Measurements from ENCODE around the gene DPP6. TPM values are rescaled to one million over a fixed set of nuclear protein-coding genes. Genes with fewer than 3 reads are reported as not detected.

The DPP6 gene
- total and polyA plus RNA-seq, 8 donors = 1.0 to 11.2 (median 2.6) TPM

- Histone ChIP-seq H3K27me3 (no peaks in the 10 kb centered on the region), H3K4me3 (no peak overlapping the region), H3K36me3 (no peaks in the 10 kb centered on the region), H3K27ac (no peak overlapping the region), H3K4me1 (no peaks in the 10 kb centered on the region), H3K9me3 (no peaks in the 10 kb centered on the region)
- intact Hi-C loops (cut with DNase I) = no loop called here
- WGBS, 2 donors = 82 to 85% methylated on average over 14 of the region's 14 CpGs
- no peak for FAIRE-seq
- DNase-seq = no peak
- ATAC-seq = no peak
- TF ChIP-seq, protein P1, sequence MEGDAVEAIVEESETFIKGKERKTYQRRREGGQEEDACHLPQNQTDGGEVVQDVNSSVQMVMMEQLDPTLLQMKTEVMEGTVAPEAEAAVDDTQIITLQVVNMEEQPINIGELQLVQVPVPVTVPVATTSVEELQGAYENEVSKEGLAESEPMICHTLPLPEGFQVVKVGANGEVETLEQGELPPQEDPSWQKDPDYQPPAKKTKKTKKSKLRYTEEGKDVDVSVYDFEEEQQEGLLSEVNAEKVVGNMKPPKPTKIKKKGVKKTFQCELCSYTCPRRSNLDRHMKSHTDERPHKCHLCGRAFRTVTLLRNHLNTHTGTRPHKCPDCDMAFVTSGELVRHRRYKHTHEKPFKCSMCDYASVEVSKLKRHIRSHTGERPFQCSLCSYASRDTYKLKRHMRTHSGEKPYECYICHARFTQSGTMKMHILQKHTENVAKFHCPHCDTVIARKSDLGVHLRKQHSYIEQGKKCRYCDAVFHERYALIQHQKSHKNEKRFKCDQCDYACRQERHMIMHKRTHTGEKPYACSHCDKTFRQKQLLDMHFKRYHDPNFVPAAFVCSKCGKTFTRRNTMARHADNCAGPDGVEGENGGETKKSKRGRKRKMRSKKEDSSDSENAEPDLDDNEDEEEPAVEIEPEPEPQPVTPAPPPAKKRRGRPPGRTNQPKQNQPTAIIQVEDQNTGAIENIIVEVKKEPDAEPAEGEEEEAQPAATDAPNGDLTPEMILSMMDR (IDR thresholded peaks at IDR 0.05) = no peak
Measured at GRCh38 chr7:154865984-154866685, 813.9 kb downstream of the DPP6 start.

GRCh38 chr7:154867068-154867467 lies 814.9 kb downstream of the DPP6 start:
- Histone ChIP-seq H3K4me3 (no peak overlapping the region), H3K27ac (no peak overlapping the region), H3K27me3 (no peaks in the 10 kb centered on the region), H3K36me3 (no peaks in the 10 kb centered on the region), H3K9me3 (no peaks in the 10 kb centered on the region), H3K4me1 (no peaks in the 10 kb centered on the region)
- WGBS, 2 donors = 65 to 74% methylated on average over 10 of the region's 10 CpGs
- intact Hi-C loops (cut with DNase I) = no loop called here
- FAIRE-seq (no peak), ATAC-seq (no peak), DNase-seq (no peak)
- TF ChIP-seq, protein P1 (IDR thresholded peaks at IDR 0.05) = no peak

DNA sequence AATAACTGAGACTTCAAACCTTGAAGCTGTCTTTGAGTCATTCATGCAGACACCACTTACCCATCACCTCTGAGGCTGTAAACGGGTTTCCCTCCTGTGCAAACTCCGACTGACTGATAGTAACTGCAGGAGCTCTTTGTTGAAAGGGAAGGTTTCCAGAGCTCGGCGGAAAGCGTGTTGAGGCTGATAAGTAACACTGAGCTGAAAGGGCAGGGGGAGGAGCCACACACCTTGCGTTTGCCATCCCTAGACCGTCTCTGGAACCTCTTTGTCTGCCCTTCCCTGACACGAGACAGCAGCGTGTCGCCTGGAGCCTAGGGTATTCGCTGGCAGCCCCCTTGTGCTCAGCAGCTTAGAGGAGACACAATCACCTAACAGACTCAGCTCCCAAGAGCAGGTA lies 816.7 kb downstream of the DPP6 start:
- DNase-seq (peak in 1 of 6 donors; percentile 30), FAIRE-seq (no peak), ATAC-seq (no peak)
- Histone ChIP-seq H3K27me3 (no peaks in the 10 kb centered on the region), H3K4me3 (no peak overlapping the region), H3K36me3 (no peaks in the 10 kb centered on the region), H3K4me1 (no peaks in the 10 kb centered on the region), H3K9me3 (no peaks in the 10 kb centered on the region), H3K27ac (no peak overlapping the region)
- 33 to 34% methylated on average over 11 of the region's 11 CpGs for WGBS, 2 donors
- TF ChIP-seq, protein P1 (IDR thresholded peaks at IDR 0.05) = no peak
- intact Hi-C loops (cut with DNase I) = no loop called here

GRCh38 chr7:154869436-154869835 lies 817.2 kb downstream of the DPP6 start:
- TF ChIP-seq, protein P1 (IDR thresholded peaks at IDR 0.05) = no peak
- Histone ChIP-seq H3K36me3 (no peaks in the 10 kb centered on the region), H3K9me3 (no peaks in the 10 kb centered on the region), H3K4me3 (no peak overlapping the region), H3K27me3 (no peaks in the 10 kb centered on the region), H3K27ac (no peak overlapping the region), H3K4me1 (no peaks in the 10 kb centered on the region)
- intact Hi-C loops (cut with DNase I) = no loop called here
- FAIRE-seq = no peak
- ATAC-seq = no peak
- DNase-seq = peak in 1 of 6 donors; percentile 10
- WGBS, 2 donors = 80 to 85% methylated on average over 10 of the region's 10 CpGs

GRCh38 chr7:154871507-154871906 lies 819.3 kb downstream of the DPP6 start:
- Histone ChIP-seq H3K4me3 (no peak overlapping the region), H3K27me3 (no peaks in the 10 kb centered on the region), H3K9me3 (no peaks in the 10 kb centered on the region), H3K27ac (no peak overlapping the region), H3K36me3 (no peaks in the 10 kb centered on the region), H3K4me1 (no peaks in the 10 kb centered on the region)
- DNase-seq (peak in 1 of 6 donors; percentile 6), FAIRE-seq (no peak), ATAC-seq (no peak)
- intact Hi-C loops (cut with DNase I) = no loop called here
- 69 to 75% methylated on average over 4 of the region's 4 CpGs for WGBS, 2 donors
- TF ChIP-seq, protein P1 (IDR thresholded peaks at IDR 0.05) = no peak
